ENCODE results near the gene ZNF582.

DNA sequence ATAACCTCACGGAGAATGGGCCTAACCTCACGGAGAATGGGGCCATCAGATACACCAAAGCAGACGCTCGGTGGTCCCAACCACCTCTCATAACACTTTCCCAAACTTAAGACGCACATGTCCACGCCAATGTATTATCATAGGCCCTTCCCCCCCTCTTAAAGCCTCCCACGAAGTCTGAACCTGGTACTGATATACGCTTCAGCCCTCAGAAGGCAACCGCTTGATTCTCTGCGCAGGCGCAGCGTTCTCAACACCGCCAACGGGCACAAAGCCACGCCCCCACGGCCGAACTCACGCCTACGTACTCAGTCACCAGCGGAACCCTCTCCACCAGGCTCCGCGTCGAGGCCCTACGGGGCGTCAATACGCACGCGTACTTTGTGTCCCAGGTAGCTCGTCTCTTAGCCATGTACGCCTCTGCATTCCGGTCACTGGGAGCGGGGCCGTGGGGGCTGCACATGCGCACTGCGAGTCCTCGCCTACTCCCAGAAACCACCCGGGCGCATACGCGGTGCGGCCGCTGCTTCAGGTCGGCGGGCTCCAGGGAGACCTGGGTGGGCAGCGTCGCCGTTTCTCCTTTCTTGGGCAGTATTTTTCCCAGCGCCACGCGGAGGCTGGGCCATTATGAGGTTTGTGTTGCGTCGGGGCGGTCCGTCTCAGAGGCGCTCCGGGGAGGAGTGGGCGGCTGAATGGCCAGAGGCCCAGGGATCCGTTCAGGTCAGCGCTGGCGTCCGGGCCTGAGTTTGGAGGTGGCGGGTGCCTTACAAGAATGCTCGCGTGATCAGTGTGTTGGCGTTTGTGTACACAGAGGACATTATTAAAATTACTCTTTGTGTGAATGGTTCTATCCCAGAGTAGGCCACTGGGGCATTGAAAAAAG, 25.3 kb downstream of the ZNF582 start:
- TF ChIP-seq POLR2A (IDR thresholded peaks at IDR 0.05): no peak
- TF ChIP-seq, protein P1, sequence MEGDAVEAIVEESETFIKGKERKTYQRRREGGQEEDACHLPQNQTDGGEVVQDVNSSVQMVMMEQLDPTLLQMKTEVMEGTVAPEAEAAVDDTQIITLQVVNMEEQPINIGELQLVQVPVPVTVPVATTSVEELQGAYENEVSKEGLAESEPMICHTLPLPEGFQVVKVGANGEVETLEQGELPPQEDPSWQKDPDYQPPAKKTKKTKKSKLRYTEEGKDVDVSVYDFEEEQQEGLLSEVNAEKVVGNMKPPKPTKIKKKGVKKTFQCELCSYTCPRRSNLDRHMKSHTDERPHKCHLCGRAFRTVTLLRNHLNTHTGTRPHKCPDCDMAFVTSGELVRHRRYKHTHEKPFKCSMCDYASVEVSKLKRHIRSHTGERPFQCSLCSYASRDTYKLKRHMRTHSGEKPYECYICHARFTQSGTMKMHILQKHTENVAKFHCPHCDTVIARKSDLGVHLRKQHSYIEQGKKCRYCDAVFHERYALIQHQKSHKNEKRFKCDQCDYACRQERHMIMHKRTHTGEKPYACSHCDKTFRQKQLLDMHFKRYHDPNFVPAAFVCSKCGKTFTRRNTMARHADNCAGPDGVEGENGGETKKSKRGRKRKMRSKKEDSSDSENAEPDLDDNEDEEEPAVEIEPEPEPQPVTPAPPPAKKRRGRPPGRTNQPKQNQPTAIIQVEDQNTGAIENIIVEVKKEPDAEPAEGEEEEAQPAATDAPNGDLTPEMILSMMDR (IDR thresholded peaks at IDR 0.05): peak in 1 of 4 experiments; percentile 15
- TF ChIP-seq EP300 (IDR thresholded peaks at IDR 0.05): no peak
